Lung (tissue), 12 donors: ENCODE measurements around the gene DAB1. TPM values are rescaled to one million over a fixed set of nuclear protein-coding genes. Genes with fewer than 3 reads are reported as not detected.

Experiments used
- ATAC-seq: fragments of 200-7000 bp; cut with Tn5 transposase; one replicate; pipeline ENCODE4 v1.9.1; 2020; ENCODE audit warnings: moderate number of reproducible peaks; ENCODE audit not compliant: insufficient read depth, low FRiP score
- DNase-seq, 3 donors: peaks; one replicate each; pipeline ENCODE4 v3.0.0-alpha.2; 2013 to 2017
- H3K27ac ChIP-seq, 2 donors: one replicate each; pipeline ENCODE4 v1.5.1; 2013; ENCODE audit warnings: mild to moderate bottlenecking in 2 of 2, moderate library complexity in 2 of 2, control low read depth in 1 of 2, inconsistent platforms in 1 of 2, low read depth in 1 of 2, low read length in 1 of 2
- H3K27me3 ChIP-seq, 3 donors: one replicate each; pipeline ENCODE4 v1.5.1; 2013; ENCODE audit warnings: low read length in 2 of 3; ENCODE audit not compliant: control insufficient read depth in 3 of 3, insufficient read depth in 3 of 3
- H3K36me3 ChIP-seq, 4 donors: one replicate each; pipeline ENCODE4 v1.5.1; 2013; ENCODE audit warnings: low read length in 4 of 4, mild to moderate bottlenecking in 1 of 4, moderate library complexity in 1 of 4; ENCODE audit not compliant: control insufficient read depth in 4 of 4, insufficient read depth in 4 of 4
- H3K4me1 ChIP-seq, 5 donors: one replicate each; pipeline ENCODE4 v1.5.1; 2013; ENCODE audit warnings: low read length in 5 of 5, mild to moderate bottlenecking in 2 of 5, moderate library complexity in 1 of 5; ENCODE audit not compliant: control insufficient read depth in 5 of 5, insufficient read depth in 5 of 5
- H3K4me3 ChIP-seq: one replicate; pipeline ENCODE4 v1.5.1; 2013; ENCODE audit warnings: mild to moderate bottlenecking, control low read depth, moderate library complexity
- H3K9ac ChIP-seq, 2 donors: one replicate each; pipeline ENCODE4 v1.5.1; 2013; ENCODE audit warnings: low read length in 2 of 2, control low read depth in 1 of 2; ENCODE audit not compliant: insufficient read depth in 1 of 2
- H3K9me3 ChIP-seq, 4 donors: one replicate each; pipeline ENCODE4 v1.5.1; 2013; ENCODE audit warnings: low read length in 3 of 4, mild to moderate bottlenecking in 1 of 4, moderate library complexity in 1 of 4; ENCODE audit not compliant: control insufficient read depth in 4 of 4, insufficient read depth in 3 of 4
- CTCF ChIP-seq: IDR thresholded peaks from 2 replicates; pipeline ENCODE4 v1.5.1; 2012; ENCODE audit warnings: mild to moderate bottlenecking; ENCODE audit errors: control extremely low read depth, extremely low read depth
- WGBS, 2 donors: extraction: QIAGEN DNeasy Blood & Tissue Kit; methylation state at CpG; one replicate each; pipeline ENCODE4 v1.1.7; 2013; 5-methylcytosine and 5-hydroxymethylcytosine counted together
- polyA plus RNA-seq, 2 donors: library from polyadenylated mRNA; stranded (reverse); fragments of 200-250 nt; gene quantifications; one replicate each; pipeline ENCODE4 v1.2.1, GENCODE V29; 2013
- total RNA-seq, 2 donors: library from RNA; depleted of rRNA in 1 of 2; stranded (reverse); fragments of >200 nt in 1 of 2; gene quantifications; one replicate each; pipeline ENCODE4 v1.2.1, GENCODE V29; 2014 to 2021
- donor health status: control.
- donor health status: control.
- donor health status: Bipolar disorder and iron deficiency.
- donor health status: healthy.
- donor health status: DM: yes; HTN: yes; CAD: no.

DAB1 gene
- total and polyA plus RNA-seq, 4 donors: 0.06 to 0.77 (median 0.10) TPM

- 67 to 73% methylated on average over 4 of the region's 4 CpGs for WGBS, 2 donors
- H3K9ac ChIP-seq: no peak overlapping the region
Measured at GRCh38 chr1:57296726-57297250, 127.1 kb downstream of the DAB1 start.

GRCh38 chr1:57295326-57295725 lies 128.5 kb downstream of the DAB1 start:
- Histone ChIP-seq H3K27me3 (no peaks in the 10 kb centered on the region), H3K36me3 (no peaks in the 10 kb centered on the region), H3K4me3 (no peak overlapping the region), H3K4me1 (no peaks in the 10 kb centered on the region), H3K9ac (no peak overlapping the region), H3K9me3 (no peaks in the 10 kb centered on the region), H3K27ac (no peak overlapping the region)
- no peak for DNase-seq
- ATAC-seq: no peak
- 97 to 98% methylated on average over 1 of the region's 1 CpG for WGBS, 2 donors
- no peak for TF ChIP-seq CTCF

More at GRCh38 chr1:57296726-57297250, 127.1 kb downstream of the DAB1 start:
- TF ChIP-seq CTCF: no peak
- Histone ChIP-seq H3K4me1 (no peaks in the 10 kb centered on the region), H3K27ac (no peak overlapping the region), H3K9me3 (no peaks in the 10 kb centered on the region), H3K4me3 (no peak overlapping the region), H3K27me3 (no peaks in the 10 kb centered on the region), H3K36me3 (no peaks in the 10 kb centered on the region)
- ATAC-seq (no peak), DNase-seq (no peak)

GRCh38 chr1:57294177-57294576 lies 129.7 kb downstream of the DAB1 start:
- ATAC-seq: no peak
- H3K4me3 ChIP-seq: no peak overlapping the region

More at GRCh38 chr1:57294177-57294576, 129.7 kb downstream of the DAB1 start:
- no peaks in the 10 kb centered on the region for H3K9me3 ChIP-seq
- H3K27ac ChIP-seq: no peak overlapping the region
- TF ChIP-seq CTCF: no peak
- H3K36me3 ChIP-seq: no peaks in the 10 kb centered on the region
- no peak overlapping the region for H3K9ac ChIP-seq
- H3K27me3 ChIP-seq: peaks cover 0 to 4% (median 0%) of the 10 kb centered on the region in 3 donors
- H3K4me1 ChIP-seq: no peaks in the 10 kb centered on the region
- DNase-seq: no peak
